HCEC 1CT (cell line): ENCODE results near the gene ARHGAP40.

Source experiments
- DNase-seq: peaks from one replicate; pipeline ENCODE4 v3.0.0-alpha.2; 2017

Gene ARHGAP40

DNA sequence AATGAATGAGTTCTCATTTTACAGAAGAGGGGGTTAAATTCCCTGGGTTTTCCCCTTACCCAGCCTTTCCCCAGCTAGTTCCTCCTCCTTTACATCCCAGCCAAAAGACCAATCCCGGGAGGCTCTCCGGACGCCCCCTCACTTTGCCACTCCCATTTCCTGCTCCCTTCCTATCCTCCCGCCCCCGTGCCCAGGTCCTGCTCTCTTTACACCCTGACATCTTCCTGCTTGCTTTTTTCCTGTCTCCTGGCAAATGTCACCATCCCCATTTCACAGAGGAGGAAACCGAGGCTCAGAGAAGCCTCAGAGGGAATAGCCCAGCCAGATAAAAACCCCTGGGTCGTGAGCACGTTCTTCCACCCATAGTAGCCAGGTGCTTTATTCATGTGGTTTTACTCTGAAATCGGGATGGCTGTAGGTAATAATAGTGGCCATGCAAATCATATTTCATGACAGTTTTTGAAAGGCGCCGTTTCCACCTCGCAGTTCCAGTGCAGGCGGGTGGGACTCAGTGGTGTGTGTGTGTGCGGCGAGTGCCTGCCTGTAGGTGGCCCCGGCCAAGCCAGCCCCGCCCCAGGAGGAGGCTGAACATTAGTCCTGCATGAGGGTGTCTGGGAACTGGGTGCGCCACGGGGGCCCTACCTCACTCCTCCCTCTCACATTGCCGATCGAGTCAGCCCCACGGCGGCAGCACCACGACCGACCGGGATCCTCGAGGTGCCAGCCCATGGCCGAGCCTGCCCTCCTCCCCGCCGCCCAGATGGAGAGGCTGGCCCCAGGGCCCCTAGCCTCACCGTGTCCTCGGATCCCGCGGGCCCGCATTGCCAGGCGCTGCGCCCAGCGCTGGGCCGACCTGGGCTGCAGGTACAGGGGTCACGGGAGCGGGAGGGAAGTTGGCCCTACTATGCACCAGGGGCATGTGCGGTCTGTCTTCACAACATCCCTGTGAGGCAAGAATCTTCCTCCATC lies at the start of gene ARHGAP40:
Gene ARHGAP40 (plus strand): TSS at position 594 of the 969 bp plus-strand sequence.
- no peak for DNase-seq

DNA sequence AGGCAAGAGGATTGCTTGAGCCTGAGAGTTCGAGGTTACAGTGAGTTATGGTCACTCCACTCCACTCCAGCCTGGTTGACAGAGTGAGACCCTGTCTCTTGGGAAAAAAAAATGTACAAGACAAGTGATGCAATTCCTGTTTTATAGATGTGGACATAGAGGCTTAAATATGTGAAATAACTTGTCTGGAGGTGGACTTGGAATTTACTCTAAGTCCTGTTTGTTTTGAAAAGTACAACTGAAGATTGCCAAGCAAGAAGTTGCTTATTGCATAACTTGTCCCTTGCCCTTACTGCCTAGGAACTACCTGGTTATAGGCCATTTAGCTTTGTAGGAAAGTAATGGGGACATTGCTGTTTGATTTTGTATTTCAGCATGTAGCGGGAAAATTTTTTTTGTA lies 46.6 kb upstream of the ARHGAP40 start:
- DNase-seq = no peak

DNA sequence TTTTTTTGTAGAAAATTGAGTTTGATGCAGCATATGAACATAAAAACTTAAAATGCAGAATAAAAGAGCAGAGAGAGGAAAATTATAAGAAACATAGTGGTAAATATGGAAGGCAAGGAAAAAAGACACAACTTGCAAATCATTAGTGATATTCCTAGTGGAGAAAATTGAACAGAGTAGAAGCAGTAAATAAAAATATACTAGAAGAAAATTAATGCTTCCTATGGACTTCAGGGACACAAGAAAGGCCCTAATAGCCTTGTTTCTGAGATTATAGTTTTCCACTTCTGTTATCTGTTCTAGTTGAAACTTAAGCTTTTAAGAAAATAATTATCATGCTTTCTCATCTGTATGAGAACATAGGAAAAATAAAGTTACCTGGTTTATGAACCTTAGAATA lies 46.2 kb upstream of the ARHGAP40 start:
- no peak for DNase-seq

DNA sequence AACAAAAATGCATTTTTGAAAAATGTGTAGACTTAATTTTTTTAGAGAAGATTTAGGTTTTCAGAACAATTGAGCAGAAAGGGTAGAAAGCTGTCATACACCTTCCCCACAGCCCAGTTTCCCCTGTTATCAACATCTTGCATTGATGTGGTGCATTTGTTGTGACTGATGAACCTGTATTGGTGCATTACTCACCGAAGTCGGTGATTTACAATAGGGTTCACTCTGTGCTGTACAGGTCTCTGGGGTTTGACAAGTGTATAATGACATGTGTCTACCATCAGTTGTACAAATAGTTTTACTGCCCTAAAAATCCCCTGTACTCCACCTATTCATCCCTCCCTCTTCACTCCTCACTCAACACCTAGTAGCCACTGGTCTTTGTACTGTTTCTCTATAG lies 44.4 kb upstream of the ARHGAP40 start:
- DNase-seq = no peak

DNA sequence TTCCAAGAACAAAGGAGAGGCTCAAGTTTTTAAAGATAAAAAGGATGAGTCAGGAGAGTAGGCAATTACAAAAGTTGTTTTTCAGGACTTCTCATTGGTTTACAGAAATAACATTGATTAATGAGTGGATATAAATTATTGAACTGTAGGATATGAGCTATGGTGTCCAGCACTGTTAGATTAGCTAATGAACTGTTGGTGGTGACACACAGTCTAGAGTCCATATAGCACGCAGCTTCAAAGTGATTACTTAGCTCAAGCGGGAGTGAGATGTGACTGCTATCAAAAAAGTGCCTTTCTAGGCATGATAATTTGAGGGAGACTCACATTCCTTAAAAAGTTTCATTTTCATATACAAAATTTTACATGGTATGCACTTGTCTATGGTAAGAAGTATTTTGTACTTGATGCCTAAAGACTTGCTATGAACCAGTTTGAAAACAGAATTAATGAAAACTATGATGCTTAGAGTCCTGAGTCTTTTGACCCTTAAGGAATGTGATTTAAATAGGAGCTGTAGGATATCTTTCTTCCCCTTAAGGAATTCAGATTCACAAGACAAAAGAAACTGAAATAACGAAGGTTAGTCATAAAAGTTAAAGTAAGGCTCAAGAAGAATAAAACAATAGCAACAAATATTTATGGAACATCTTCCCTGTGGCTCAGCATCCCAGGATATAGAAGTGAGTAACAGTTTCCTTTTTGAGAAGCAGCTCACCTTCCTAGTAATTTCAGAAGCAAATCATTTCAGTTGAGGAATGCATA lies 42.8 kb upstream of the ARHGAP40 start:
- no peak for DNase-seq

DNA sequence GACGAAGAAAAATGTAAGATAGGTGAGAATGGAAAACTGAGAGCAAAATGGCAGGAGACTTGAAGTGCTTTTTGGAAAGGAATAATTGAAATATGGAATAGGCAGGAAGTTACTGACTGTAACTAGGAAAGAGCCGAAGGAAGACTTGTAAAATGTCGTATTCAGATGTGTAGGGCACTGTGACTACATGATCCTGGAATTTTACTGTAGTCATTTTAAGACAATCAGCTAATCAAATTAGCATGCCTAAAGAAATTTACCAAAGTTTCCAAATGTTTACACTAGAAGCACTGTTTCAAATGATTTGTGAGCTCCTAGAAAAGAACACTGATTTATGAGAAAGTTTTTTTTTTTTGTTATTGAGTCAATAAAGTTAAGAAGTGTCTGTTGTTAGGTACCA lies 41.8 kb upstream of the ARHGAP40 start:
- no peak for DNase-seq

DNA sequence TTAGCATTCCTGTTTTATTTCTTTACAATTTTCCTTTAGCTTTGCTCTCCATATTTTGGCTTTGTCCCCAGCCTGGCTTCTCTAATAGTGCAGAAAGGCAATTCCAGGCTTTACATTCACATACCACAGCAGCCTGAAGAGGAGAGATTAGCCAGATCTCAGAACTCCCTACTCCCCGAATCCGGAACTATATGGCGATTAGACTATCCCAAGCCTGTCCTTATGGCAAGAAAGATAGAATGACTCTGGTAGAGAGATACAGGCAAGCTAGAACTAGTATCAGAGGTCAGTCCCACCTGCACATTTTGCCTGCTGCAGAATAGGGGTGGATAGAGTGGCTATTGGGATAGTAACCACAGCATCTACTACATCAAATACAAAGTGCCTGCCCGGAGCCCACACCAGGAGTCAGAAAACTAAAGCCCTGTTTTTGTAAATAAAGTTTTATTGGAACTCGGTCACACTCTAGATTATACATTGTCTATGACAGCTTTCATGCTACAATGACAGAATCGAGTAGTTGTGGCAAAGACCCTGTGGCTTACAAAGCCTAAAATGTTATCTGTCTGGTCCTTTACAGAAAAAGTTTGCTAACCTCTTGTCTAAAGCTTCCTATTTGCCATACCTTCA lies 37.7 kb upstream of the ARHGAP40 start:
- DNase-seq = no peak

DNA sequence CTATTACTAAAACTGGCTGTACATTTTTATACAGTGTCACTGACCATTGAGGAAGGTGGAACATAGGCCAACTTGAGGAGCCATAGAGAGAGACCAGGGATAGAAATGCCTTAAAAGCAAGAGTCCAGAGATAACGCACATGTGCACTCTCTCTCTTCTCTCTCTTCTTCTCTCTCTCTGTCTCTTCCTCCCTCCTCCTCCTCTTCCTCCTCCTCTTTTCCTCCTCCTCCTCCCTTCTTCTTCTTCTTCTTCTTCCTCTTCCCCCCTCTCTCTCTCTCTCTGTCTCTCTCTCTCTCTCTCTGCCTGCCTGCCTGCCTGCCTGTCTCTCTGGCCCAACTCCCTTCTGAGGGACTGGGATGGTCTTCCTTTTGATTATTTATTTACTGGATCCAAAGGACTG lies 36.9 kb upstream of the ARHGAP40 start:
- DNase-seq = no peak

DNA sequence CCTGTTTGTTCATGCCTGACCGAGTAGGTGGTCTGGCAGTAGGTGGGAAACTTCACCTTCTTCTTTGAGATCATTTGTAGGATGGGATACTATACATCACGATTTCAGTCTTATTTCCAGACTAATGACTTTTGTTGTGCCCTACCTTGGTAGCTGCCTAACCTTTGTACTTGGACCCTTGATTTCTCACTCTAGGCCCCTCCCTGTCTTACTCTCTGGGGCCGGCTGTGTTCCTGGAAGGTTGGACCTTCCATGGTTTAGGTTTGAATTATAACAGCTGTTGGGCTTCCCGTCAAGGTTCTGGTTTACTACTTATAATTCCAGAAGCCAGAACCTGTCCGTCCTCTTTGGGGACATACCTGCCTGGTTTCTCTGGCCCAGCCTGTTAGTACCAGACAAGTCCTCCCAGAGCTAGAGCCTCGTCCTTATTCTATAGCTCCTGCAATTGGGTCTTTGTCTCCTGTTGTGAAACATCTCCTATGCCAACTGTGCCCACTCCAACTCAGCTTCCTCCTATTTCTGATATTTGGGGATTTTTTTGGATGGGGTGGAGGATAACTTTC lies 35.5 kb upstream of the ARHGAP40 start:
- no peak for DNase-seq

DNA sequence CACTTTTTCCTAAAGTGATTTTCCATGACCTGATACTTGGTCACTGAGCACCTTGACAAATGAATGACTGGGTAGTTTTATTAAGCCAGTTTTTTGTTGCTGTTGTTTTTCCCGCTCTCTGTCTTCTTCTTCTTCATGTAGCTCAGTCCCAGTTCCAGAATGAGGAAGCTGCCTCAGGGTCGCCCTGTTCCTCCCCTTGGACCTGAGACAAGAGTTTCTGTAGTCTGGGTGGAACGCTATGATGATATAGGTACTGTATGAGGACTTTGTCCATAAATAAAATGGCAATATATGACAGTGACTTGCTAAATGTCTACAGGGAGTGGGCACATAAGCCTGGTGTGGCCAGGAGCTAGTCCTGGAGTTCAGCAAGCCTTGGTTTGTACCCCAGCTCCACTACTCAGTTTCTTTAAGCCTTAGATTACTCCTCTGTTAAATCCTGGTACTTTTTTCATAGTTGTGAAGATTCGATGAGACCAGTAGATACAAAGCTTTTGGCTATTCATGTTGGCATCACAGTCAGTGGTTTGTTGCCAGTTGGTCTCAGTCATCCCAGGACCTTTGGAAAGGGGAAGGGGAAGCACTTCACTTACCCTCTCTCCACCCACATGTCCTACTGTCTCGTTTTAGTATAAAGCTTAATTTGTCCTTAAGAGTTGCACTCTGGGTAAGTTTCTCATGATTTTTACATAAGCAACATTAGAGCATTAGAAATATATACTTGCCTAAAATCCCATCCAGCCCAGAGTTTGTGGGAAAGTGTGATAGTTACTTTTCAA lies 31.7 kb upstream of the ARHGAP40 start:
- no peak for DNase-seq

DNA sequence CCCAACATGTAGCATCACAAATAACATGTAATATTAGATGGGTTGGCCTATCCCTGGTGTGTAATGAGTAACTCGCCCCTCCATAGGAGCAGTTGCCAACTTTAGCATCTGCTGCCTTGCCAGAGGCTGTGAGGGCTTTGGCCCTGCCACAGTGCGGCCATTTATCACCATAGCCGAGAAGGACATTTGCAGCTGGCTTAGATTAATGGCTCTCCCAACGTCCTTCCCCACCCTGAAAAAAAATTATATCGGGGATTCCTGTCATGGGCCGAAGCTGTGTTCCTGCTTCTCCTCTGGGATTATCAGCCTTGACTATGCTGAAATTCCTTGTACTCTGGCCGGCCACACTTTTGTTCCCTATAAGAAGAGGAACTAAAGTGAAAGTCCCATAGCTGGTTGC lies 28.2 kb upstream of the ARHGAP40 start:
- DNase-seq = no peak

DNA sequence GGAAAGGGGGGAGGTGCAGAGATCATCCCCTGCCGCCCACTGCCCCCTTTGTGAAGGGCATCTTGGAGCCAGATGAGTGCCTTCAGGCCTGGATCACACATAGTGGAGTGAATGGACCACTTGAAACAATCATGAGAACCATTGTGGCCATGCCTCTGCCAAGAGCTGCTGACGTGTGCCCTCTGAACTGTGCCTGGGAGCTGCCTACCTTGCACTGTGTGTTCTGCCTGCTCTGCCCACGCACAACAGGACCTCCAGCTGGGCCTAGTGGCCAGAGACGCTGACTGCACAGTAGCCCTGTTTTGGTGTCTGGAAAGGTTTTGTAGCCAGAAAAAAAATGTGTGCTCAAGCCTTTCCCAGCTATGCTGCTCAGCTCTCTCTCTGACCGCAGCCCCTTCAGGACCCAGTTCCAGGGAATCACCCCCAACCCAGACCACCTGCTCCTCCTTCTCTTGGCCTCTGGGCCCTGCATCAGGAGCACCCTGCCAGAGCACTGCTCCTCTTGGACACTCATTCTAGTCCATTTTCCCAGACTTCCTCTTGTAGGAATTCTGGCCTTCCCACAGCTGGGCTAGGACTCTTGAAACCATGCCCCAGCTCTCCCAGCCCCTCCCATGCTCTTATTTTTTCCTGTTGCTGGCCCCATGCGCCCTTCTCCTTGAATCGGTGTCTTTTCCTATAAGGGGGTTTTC lies 22.2 kb upstream of the ARHGAP40 start:
- no peak for DNase-seq

DNA sequence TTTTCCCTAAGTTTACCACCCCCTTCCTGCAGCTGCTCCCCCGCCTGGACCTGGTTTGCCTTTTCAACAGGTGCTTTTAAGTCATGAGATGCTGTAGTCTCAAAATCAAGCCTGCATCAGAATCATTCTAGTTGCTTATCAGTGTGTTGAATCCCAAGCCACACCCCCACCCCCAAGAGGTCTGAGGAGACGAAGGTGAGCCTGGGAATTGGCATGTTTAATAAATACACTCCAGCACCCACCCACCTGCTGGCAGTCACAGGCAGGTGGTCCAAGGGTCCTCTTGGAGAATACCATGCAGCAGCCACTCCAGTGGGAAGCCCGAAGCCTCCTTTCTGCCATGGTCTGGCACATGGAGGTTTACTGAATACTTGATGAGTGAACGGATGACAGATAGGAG lies 21.7 kb upstream of the ARHGAP40 start:
- no peak for DNase-seq

DNA sequence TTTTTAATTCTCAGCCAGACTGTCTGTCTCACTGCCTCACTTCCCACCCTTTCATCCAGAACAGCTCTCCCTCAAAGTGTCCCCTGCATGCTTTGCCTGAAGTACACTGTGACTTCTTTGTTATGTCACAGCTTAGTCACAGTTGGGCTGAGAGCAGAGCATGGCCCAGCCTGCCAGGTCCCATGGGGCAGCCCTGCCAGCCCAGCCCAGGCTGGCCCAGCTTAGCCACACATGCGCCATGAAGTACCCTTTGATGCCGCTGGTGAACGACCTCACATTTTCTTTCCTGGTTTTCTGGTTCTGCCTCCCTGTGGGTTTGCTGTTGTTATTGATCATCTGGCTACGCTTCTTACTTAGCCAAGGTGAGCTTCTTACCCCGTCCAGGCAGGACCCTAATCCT lies 20.6 kb upstream of the ARHGAP40 start, which contains the start of gene ADIG:
Gene ADIG (plus strand): TSS at position 185 of the 400 bp plus-strand sequence. CDS start 54 bp downstream, at position 239.
- no peak for DNase-seq

DNA sequence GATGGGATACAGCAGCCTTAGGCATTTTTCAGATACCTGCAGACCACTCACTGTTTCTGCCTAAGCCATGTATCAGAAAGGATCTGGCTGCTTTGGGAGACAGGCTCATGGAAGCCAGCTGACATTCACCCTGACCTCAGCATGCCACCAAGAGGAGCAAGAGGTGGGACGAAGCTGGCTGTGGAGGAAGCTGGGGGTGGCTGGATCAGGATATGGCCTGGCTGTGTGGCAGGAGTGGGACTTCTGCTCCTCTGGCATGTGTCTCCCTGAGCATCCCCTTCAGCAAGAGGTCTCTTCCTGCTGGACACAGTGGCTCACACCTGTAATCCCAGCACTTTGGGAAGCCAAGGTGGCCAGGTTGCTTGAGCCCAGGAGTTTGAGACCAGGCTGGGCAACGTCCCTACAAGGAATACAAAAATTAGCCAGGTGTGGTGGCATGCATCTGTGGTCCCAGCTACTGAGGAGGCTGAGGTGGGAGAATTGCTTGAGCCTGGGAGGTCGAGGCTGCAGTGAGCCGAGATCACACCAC lies 19.7 kb upstream of the ARHGAP40 start:
- no peak for DNase-seq

DNA sequence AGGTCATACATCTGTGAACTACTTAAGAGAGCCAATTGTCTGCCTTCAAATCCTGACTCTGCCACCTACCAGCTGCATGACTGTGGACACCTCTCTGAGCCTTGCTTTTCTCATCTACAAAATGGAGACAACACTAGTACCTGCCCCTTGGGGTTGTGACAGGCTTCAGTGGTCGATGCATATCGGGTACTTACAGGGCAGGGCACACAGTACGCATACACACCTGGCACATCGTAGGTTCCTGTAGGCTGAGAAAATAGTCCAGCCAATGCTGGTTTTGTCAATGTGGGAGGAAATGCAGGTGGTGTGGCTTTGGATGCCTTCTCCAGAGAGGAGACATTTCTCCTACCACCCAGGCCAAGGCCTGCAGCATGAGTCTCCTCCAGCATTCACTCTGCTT lies 18.3 kb upstream of the ARHGAP40 start:
- no peak for DNase-seq

DNA sequence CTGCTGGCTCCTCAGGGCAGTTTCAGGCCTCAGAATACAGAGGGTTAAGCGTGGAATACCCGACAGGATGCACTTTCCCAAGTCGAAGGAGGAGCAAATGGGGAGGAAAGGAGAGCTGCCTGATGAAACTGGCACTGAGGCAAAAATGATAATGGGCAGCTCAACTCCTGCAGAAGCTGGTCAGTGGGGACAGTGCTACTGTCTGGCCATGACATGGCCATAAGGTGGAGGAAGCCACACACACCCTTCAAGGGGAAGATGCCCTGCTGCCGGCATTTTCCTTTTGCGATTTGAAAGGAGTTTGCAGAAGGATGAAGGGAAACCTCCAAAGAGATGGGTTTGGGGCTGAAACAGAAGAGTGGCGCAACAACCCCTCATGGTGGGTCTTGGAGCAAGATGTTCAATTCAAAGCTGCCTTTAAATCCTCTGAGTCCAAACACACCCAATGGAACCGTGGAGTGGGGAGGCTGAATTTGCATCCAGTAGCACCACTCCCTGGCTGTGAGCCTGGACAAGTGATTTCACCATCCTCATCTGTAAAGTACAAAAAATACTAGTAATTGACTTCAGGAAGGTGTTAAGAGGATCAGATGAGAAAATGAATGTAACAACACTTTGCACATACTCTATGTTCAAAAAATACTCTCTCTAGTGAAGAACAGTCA lies 17.4 kb upstream of the ARHGAP40 start:
- no peak for DNase-seq

DNA sequence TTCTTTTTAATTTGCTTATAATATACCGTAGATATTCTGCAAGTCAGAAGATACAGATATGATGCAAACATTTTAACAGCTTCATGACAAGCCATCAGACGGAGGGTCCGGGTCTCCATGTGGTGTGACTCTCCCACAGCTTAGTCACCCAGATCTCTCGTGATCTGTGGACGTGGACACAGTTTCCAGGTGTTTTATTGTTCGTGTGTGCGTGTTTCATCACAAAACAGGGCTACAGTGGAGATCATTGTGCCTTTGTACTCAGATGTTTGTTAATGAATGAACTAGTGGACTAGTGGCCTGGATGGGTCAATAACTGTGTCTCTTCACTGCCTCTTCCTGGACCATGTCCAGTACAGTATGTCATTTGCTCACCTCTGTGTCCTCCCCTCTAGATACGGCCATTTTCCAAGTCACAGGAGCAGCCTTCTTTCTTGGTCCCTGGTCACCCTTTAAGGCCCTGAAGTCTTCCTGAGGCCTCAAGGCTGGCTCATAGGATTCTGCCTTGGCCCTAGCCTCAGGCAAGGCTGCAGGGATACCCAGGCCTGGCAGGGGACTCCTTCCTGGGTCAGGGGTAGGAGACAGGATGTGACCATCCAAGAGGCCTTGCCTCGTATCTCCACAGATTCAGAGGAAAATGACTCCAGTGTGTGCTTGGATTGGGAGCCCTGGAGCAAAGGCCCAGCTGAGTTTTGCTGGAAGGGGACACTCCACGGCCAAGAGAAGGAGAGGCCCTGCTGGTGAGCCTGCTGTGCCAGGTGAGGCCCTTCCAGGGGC lies 16.0 kb upstream of the ARHGAP40 start:
- DNase-seq = no peak

DNA sequence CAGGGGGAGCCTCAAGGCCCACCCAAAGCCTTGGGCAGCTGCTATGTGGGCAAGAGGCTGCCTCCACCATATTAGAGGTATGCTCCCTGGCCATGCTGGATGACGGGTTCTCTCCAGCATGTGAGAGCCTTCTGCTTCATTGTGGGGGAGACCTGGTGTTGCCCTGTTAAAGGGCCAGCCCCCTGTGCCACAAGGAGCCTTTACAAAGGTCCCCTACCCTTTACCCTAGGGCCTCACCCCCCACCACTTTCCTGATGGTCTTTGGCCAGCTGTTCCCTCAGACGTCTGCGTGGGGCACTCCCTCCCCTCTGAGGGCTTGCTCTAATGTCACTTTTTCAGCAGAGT lies 15.5 kb upstream of the ARHGAP40 start:
- DNase-seq = no peak

DNA sequence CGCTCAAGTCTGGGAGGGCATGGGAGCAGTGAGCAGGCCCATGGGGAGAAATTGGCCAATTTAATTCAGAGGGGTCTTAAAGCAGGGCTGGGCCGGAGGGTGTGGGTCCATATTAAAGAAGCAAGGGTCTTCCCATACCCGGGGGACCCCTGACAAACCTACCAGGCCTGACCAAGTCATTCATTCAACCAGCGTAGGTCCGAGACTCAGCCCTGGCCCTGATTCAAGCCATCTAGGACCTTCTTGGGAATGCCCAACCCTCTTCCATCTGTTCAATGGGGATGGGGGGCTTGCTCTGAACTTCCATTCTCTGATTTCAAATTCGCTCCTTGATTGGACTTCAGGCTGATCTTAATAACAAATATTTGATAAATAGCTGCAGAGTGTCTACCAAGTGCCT lies 13.3 kb upstream of the ARHGAP40 start:
- no peak for DNase-seq
